K562 (cell line): ENCODE results near the gene CRIP1. TPM values are rescaled to one million over a fixed set of nuclear protein-coding genes. Genes with fewer than 3 reads are reported as not detected.

Source experiments
- ATAC-seq: fragments of 200-7000 bp; cut with Tn5 transposase; 3 replicates; pipeline ENCODE4 v1.9.1; 2020; ENCODE audit warnings: moderate library complexity
- BruUV-seq: library from RNA; stranded (reverse); fragments of 400-500 nt; replicated peaks from 2 replicates; lab custom pipeline; 2021; lab: Mats Ljungman, UMichigan
- CTCF ChIA-PET: fragments of 300-600 bp; formaldehyde crosslinking; extraction: SDS; loops from one replicate; lab custom pipeline; 2021; ENCODE audit warnings: low intra/inter-chr PET ratio; lab: Yijun Ruan, JAX
- POLR2A ChIA-PET: fragments of 300-600, 350-650 bp; sonication (Branson Sonifier 250); formaldehyde crosslinking; extraction: SDS; loops from one replicate; lab custom pipeline; 2021; ENCODE audit warnings: antibody characterized with exemption, inconsistent platforms; lab: Yijun Ruan, JAX
- DNase-seq, 4 experiments: peaks; one replicate each; pipeline versions ENCODE4 v3.0.0 to v3.0.0-alpha.2; 2011 to 2018; ENCODE audit warnings: low spot score in 3 of 4, mixed read lengths in 3 of 4; ENCODE audit errors: extremely low read depth in 1 of 4
- FAIRE-seq: peaks from 2 replicates; lab custom pipeline; 2011; peaks lifted over from hg19 to GRCh38; lab: Jason Lieb, UNC
- H2AFZ ChIP-seq: 2 replicates; pipeline ENCODE4 v1.6.0; 2011; ENCODE audit warnings: low read depth, low read length, control low read depth, inconsistent platforms
- H3K27ac ChIP-seq: fragments of 200-600 bp; 3 replicates; pipeline ENCODE4 v1.8.0; 2011; ENCODE audit warnings: low read depth, mild to moderate bottlenecking, control low read depth, inconsistent platforms, low read length, moderate library complexity, mixed read lengths; ENCODE audit errors: extremely low read depth
- H3K27me3 ChIP-seq, 2 experiments: fragments of 300-600 bp in 1 of 2; 2 replicates in 1 of 2; 3 replicates in 1 of 2; pipeline versions ENCODE4 v1.6.0 to v1.8.0; 2011; ENCODE audit warnings: inconsistent platforms in 2 of 2, low read length in 2 of 2, mild to moderate bottlenecking in 1 of 2, mixed read lengths in 1 of 2, moderate library complexity in 1 of 2; ENCODE audit not compliant: control insufficient read depth in 2 of 2, insufficient read depth in 2 of 2
- H3K36me3 ChIP-seq: fragments of 300-600 bp; 3 replicates; pipeline ENCODE4 v1.8.0; 2011; ENCODE audit warnings: mild to moderate bottlenecking, low read length, inconsistent platforms; ENCODE audit not compliant: control insufficient read depth, insufficient read depth
- H3K4me1 ChIP-seq, 2 experiments: fragments of 200-600 bp in 1 of 2; replicated peaks in 1 of 2; 2 replicates in 1 of 2; 3 replicates in 1 of 2; pipeline versions ENCODE4 v1.5.1 to v1.8.0; 2011; ENCODE audit warnings: inconsistent platforms in 2 of 2, low read length in 2 of 2, mild to moderate bottlenecking in 1 of 2, mixed read lengths in 1 of 2, moderate library complexity in 1 of 2; ENCODE audit not compliant: control insufficient read depth in 2 of 2, insufficient read depth in 2 of 2
- H3K4me2 ChIP-seq: 2 replicates; pipeline ENCODE4 v1.6.1; 2011; ENCODE audit warnings: low read length, control low read depth, inconsistent platforms, mixed read lengths; ENCODE audit not compliant: insufficient read depth
- H3K4me3 ChIP-seq: fragments of 200-600 bp; sonication (generic), shearing (Covaris generic); 2 replicates; pipeline ENCODE4 v1.5.1; 2016; ENCODE audit warnings: control low read depth, inconsistent platforms
- H3K79me2 ChIP-seq: fragments of 200-600 bp; 3 replicates; pipeline ENCODE4 v1.8.0; 2011; ENCODE audit warnings: low read length, inconsistent platforms; ENCODE audit not compliant: control insufficient read depth, insufficient read depth
- H3K9ac ChIP-seq, 2 experiments: 2 replicates each; pipeline versions ENCODE4 v1.6.0 to v1.6.1; 2011; ENCODE audit warnings: low read depth in 2 of 2, low read length in 2 of 2, control low read depth in 1 of 2, inconsistent platforms in 1 of 2, mild to moderate bottlenecking in 1 of 2, mixed read lengths in 1 of 2; ENCODE audit not compliant: insufficient read depth in 1 of 2
- H3K9me1 ChIP-seq: one replicate; pipeline ENCODE4 v1.6.0; 2011; ENCODE audit warnings: inconsistent platforms, mild to moderate bottlenecking, low read length, moderate library complexity; ENCODE audit not compliant: control insufficient read depth, insufficient read depth
- H3K9me3 ChIP-seq: replicated peaks from 2 replicates; pipeline ENCODE4 v1.5.1; 2011; ENCODE audit warnings: low read depth, low read length, inconsistent platforms; ENCODE audit not compliant: control insufficient read depth, insufficient read depth
- H4K20me1 ChIP-seq: replicated peaks from 2 replicates; pipeline ENCODE4 v1.6.1; 2011; ENCODE audit warnings: low read length, inconsistent platforms, mixed read lengths; ENCODE audit not compliant: control insufficient read depth, insufficient read depth
- FOXA1 ChIP-seq: fragments of 450-650 bp; IDR thresholded peaks from 2 replicates; pipeline ENCODE4 v1.6.1; 2016; ENCODE audit warnings: mild to moderate bottlenecking, borderline replicate concordance
- FOXJ2 ChIP-seq: fragments of 200-800 bp; sonication (Bioruptor generic); IDR thresholded peaks from 2 replicates; pipeline ENCODE4 v1.6.1; 2016; ENCODE audit warnings: missing genetic modification characterization, missing compliant biosample characterization
- HDAC8 ChIP-seq: fragments of 450-650 bp; IDR thresholded peaks from 2 replicates; pipeline ENCODE4 v1.6.1; 2016; ENCODE audit warnings: mild to moderate bottlenecking, missing genetic modification characterization, moderate library complexity, missing compliant biosample characterization
- NR3C1 ChIP-seq: sonication (generic); formaldehyde crosslinking; IDR thresholded peaks from 2 replicates; pipeline ENCODE4 v1.8.1; 2022; ENCODE audit warnings: missing genetic modification reagents
- PHF8 ChIP-seq: fragments of 200-600 bp; sonication (generic); IDR thresholded peaks from 2 replicates; pipeline ENCODE4 v1.6.1; 2012; ENCODE audit warnings: mixed run types, mild to moderate bottlenecking, inconsistent platforms, low read length, moderate library complexity, borderline replicate concordance
- RBM17 ChIP-seq: fragments of 200-400 bp; formaldehyde crosslinking; IDR thresholded peaks from 2 replicates; pipeline ENCODE4 v1.6.1; 2017; ENCODE audit warnings: low read depth, mild to moderate bottlenecking, low read length, borderline replicate concordance
- RUNX1 ChIP-seq: sonication (generic); IDR thresholded peaks from 2 replicates; pipeline ENCODE4 v1.6.1; 2016; ENCODE audit warnings: antibody characterized with exemption, low read depth
- SMARCA5 ChIP-seq: fragments of 450-650 bp; IDR thresholded peaks from 2 replicates; pipeline ENCODE4 v1.6.1; 2016
- ZNF212 ChIP-seq: fragments of 450-650 bp; formaldehyde crosslinking; IDR thresholded peaks from 2 replicates; pipeline ENCODE4 v1.4.0; 2020; ENCODE audit warnings: mild to moderate bottlenecking
- ZNF263 ChIP-seq: sonication (generic); formaldehyde crosslinking; IDR thresholded peaks from 2 replicates; pipeline ENCODE4 v1.8.0; 2022; ENCODE audit warnings: mild to moderate bottlenecking, missing genetic modification reagents, borderline replicate concordance
- ZNF76 ChIP-seq: fragments of 250-450 bp; sonication (Bioruptor Pico); IDR thresholded peaks from 2 replicates; pipeline ENCODE4 v1.4.0; 2020; ENCODE audit warnings: mild to moderate bottlenecking, moderate library complexity, borderline replicate concordance
- WGBS: fragments of 100-300 bp; shearing (Covaris generic); methylation state at CpG from one replicate; pipeline ENCODE4 v1.1.6; 2016; ENCODE audit warnings: low coverage, mixed read lengths; ENCODE audit not compliant: insufficient coverage; ENCODE audit errors: missing lambda C conversion rate; 5-methylcytosine and 5-hydroxymethylcytosine counted together
- in situ Hi-C: fragments of 300-500 bp; cut with MboI; formaldehyde crosslinking; loops from 4 replicates; pipeline ENCODE4 v1.15.0; 2018; ENCODE audit warnings: inconsistent platforms, mixed read lengths
- intact Hi-C: fragments of 100-400 bp; cut with micrococcal nuclease; formaldehyde crosslinking; loops from 2 replicates; pipeline ENCODE4 v1.14.2; 2022
- polyA plus RNA-seq, 8 experiments: library from polyadenylated mRNA; depleted of rRNA in 4 of 8; stranded (reverse) in 5 of 8; unstranded in 3 of 8; fragments of >200 nt; fragmentation: Nextera tagmentation in 2 of 8; fragmentation: Illumina TruSeq in 1 of 8; extraction: Ambion mirVana in 2 of 8; extraction: Trizol in 1 of 8; gene quantifications; 2 replicates each; pipeline versions ENCODE4 v1.2.1 to v1.2.3, GENCODE V29; 2011 to 2014; ENCODE audit warnings: inconsistent platforms in 1 of 8, missing spikeins in 1 of 8
- total RNA-seq, 7 experiments: library from RNA; depleted of rRNA in 6 of 7; stranded (reverse); fragments of >200 nt in 6 of 7; fragmentation: Illumina TruSeq in 2 of 7; extraction: Trizol in 2 of 7; gene quantifications; 2 replicates each; pipeline versions ENCODE4 v1.2.1 to v1.2.3, GENCODE V29; 2011 to 2021; ENCODE audit warnings: low replicate concordance in 1 of 7
- TF ChIP-seq, protein P1 (sequence below): fragments of 450-650 bp; IDR thresholded peaks from 2 replicates; pipeline ENCODE4 v1.6.1; 2014; ENCODE audit warnings: low read depth, mild to moderate bottlenecking, moderate library complexity, borderline replicate concordance
- TF ChIP-seq, protein P2 (sequence below), 2 experiments: IDR thresholded peaks; 2 replicates each; pipeline ENCODE4 v1.6.1; 2012; ENCODE audit warnings: improper control_type of control experiment in 2 of 2, low read depth in 2 of 2, low read length in 2 of 2, borderline replicate concordance in 1 of 2
- TF ChIP-seq, protein P3 (sequence below): fragments of 250-450 bp; sonication (Bioruptor Pico); IDR thresholded peaks from 2 replicates; pipeline ENCODE4 v1.8.0; 2021; ENCODE audit warnings: moderate library complexity, mild to moderate bottlenecking, inconsistent platforms
- TF ChIP-seq, protein P4 (sequence below): sonication (generic); formaldehyde crosslinking; IDR thresholded peaks from 2 replicates; pipeline ENCODE4 v1.8.0; 2022; ENCODE audit warnings: missing genetic modification reagents, mild to moderate bottlenecking, borderline replicate concordance

The CRIP1 gene
- total and polyA plus RNA-seq, 9 of the 15 experiments (the other 6 are each of a cell fraction or from before 2014, with no cell fraction given) = 0.11 to 0.58 (median 0.14) TPM; not detected in 6

DNA sequence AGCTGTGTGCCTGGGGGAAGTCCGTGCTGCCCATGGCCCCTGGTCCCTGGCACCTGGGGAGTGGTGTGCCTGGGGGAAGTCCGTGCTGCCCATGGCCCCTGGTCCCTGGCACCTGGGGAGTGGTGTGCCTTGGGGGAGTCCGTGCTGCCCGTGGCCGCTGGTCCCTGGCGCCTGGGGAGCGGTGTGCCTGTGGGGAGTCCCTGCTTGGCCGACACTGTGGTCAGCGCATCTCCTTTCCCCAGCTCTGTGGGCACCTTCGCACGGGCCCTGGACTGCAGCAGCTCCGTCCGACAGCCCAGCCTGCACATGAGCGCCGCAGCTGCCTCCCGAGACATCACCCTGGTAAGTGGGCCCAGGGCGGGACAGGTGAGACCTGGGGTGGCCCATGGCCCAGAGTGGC is 26.6 kb upstream of the CRIP1 start:
- intact Hi-C loops = no loop called here
- no peak for FAIRE-seq
- WGBS = 97% methylated on average over 7 of the region's 17 CpGs
- no peak for TF ChIP-seq SMARCA5
- TF ChIP-seq, protein P1, sequence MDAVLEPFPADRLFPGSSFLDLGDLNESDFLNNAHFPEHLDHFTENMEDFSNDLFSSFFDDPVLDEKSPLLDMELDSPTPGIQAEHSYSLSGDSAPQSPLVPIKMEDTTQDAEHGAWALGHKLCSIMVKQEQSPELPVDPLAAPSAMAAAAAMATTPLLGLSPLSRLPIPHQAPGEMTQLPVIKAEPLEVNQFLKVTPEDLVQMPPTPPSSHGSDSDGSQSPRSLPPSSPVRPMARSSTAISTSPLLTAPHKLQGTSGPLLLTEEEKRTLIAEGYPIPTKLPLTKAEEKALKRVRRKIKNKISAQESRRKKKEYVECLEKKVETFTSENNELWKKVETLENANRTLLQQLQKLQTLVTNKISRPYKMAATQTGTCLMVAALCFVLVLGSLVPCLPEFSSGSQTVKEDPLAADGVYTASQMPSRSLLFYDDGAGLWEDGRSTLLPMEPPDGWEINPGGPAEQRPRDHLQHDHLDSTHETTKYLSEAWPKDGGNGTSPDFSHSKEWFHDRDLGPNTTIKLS = no peak
- no peak for TF ChIP-seq ZNF263 (CRISPR knock-in tag)
- no peak for TF ChIP-seq ZNF212 (CRISPR knock-in tag)
- TF ChIP-seq, protein P2, sequence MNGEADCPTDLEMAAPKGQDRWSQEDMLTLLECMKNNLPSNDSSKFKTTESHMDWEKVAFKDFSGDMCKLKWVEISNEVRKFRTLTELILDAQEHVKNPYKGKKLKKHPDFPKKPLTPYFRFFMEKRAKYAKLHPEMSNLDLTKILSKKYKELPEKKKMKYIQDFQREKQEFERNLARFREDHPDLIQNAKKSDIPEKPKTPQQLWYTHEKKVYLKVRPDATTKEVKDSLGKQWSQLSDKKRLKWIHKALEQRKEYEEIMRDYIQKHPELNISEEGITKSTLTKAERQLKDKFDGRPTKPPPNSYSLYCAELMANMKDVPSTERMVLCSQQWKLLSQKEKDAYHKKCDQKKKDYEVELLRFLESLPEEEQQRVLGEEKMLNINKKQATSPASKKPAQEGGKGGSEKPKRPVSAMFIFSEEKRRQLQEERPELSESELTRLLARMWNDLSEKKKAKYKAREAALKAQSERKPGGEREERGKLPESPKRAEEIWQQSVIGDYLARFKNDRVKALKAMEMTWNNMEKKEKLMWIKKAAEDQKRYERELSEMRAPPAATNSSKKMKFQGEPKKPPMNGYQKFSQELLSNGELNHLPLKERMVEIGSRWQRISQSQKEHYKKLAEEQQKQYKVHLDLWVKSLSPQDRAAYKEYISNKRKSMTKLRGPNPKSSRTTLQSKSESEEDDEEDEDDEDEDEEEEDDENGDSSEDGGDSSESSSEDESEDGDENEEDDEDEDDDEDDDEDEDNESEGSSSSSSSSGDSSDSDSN (IDR thresholded peaks at IDR 0.05; ENCODE audit: borderline replicate concordance in 1 of 2, low read depth in 2 of 2, low read length in 2 of 2) = no peak
- no peak for TF ChIP-seq HDAC8 (tag)
- no peak for TF ChIP-seq FOXJ2
- no peak for TF ChIP-seq RUNX1
- no peak for TF ChIP-seq RBM17
- no peak for TF ChIP-seq PHF8
- TF ChIP-seq, protein P3, sequence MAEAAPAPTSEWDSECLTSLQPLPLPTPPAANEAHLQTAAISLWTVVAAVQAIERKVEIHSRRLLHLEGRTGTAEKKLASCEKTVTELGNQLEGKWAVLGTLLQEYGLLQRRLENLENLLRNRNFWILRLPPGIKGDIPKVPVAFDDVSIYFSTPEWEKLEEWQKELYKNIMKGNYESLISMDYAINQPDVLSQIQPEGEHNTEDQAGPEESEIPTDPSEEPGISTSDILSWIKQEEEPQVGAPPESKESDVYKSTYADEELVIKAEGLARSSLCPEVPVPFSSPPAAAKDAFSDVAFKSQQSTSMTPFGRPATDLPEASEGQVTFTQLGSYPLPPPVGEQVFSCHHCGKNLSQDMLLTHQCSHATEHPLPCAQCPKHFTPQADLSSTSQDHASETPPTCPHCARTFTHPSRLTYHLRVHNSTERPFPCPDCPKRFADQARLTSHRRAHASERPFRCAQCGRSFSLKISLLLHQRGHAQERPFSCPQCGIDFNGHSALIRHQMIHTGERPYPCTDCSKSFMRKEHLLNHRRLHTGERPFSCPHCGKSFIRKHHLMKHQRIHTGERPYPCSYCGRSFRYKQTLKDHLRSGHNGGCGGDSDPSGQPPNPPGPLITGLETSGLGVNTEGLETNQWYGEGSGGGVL (CRISPR knock-in tag) = no peak
- no peak for TF ChIP-seq NR3C1
- TF ChIP-seq, protein P4, sequence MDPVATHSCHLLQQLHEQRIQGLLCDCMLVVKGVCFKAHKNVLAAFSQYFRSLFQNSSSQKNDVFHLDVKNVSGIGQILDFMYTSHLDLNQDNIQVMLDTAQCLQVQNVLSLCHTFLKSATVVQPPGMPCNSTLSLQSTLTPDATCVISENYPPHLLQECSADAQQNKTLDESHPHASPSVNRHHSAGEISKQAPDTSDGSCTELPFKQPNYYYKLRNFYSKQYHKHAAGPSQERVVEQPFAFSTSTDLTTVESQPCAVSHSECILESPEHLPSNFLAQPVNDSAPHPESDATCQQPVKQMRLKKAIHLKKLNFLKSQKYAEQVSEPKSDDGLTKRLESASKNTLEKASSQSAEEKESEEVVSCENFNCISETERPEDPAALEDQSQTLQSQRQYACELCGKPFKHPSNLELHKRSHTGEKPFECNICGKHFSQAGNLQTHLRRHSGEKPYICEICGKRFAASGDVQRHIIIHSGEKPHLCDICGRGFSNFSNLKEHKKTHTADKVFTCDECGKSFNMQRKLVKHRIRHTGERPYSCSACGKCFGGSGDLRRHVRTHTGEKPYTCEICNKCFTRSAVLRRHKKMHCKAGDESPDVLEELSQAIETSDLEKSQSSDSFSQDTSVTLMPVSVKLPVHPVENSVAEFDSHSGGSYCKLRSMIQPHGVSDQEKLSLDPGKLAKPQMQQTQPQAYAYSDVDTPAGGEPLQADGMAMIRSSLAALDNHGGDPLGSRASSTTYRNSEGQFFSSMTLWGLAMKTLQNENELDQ (CRISPR knock-in tag) = no peak
- no peak for TF ChIP-seq ZNF76 (CRISPR knock-in tag)
- no peak for TF ChIP-seq FOXA1

More for the DNA sequence above, 26.6 kb upstream of the CRIP1 start:
- Histone ChIP-seq H3K4me1 (peaks cover 0 to 9% of the 10 kb centered on the region in 2 experiments; a peak in 2 of 5 replicates), H3K4me3 (no peak overlapping the region), H3K4me2 (no peak overlapping the region), H3K79me2 (no peaks in the 10 kb centered on the region), H3K9me1 (no peaks in the 10 kb centered on the region), H2AFZ (no peak overlapping the region), H3K27me3 (no peaks in the 10 kb centered on the region), H3K9me3 (no peaks in the 10 kb centered on the region), H3K27ac (no peak overlapping the region), H3K9ac (no peak overlapping the region; a peak in 1 of 4 replicates), H3K36me3 (peaks cover 69% of the 10 kb centered on the region; the same call in 2 of the 3 replicates), H4K20me1 (no peaks in the 10 kb centered on the region)
- DNase-seq (no peak), ATAC-seq (no peak)
- in situ Hi-C loops = no loop called here
- no TSS peak for BruUV-seq
- CTCF ChIA-PET = no interaction called here
- POLR2A ChIA-PET = no interaction called here
